ENCODE results near the gene LARP7. TPM values are rescaled to one million over a fixed set of nuclear protein-coding genes. Genes with fewer than 3 reads are reported as not detected.
"Not testable (repeated sequence)": the region's sequence is repeated elsewhere in the genome, so short reads cannot be mapped to it uniquely, and the experiment has no call there.

Gene LARP7
- 100 to 1,000 TPM in 3 of 4 donors, 10 to 100 TPM in 1; 88.2 to 127 (median 116) TPM for polyA plus RNA-seq (ENCODE audit: insufficient read length in 4 of 4)

- DNase-seq (ENCODE audit: low read depth in 4 of 4, low spot score in 2 of 4), result peak; percentile 98 to 99 (median 98)
Observed at GRCh38 chr4:112636688-112637551, at the start of gene LARP7, which contains the start of gene ZGRF1. Gene LARP7 (plus strand): TSS chr4:112637143. CDS start chr4:112644670, 7,527 bp downstream. Gene ZGRF1 (minus strand): TSS chr4:112636909. CDS start chr4:112633176, 3,733 bp downstream.

GRCh38 chr4:112589206-112589605 lies 47.7 kb upstream of the LARP7 start:
- no peak for DNase-seq (ENCODE audit: low read depth in 4 of 4, low spot score in 2 of 4)

- no peak for DNase-seq (ENCODE audit: low read depth in 4 of 4, low spot score in 2 of 4)
Observed at GRCh38 chr4:112591593-112591992, 45.4 kb upstream of the LARP7 start.

GRCh38 chr4:112592717-112593116 lies 44.2 kb upstream of the LARP7 start:
- DNase-seq (ENCODE audit: low read depth in 4 of 4, low spot score in 2 of 4), result no peak

GRCh38 chr4:112593438-112594133 lies 43.4 kb upstream of the LARP7 start:
- DNase-seq (ENCODE audit: low read depth in 4 of 4, low spot score in 2 of 4), result no peak

GRCh38 chr4:112594993-112595392 lies 42.0 kb upstream of the LARP7 start:
- DNase-seq (ENCODE audit: low read depth in 4 of 4, low spot score in 2 of 4), result no peak

GRCh38 chr4:112604589-112604988 lies 32.4 kb upstream of the LARP7 start:
- DNase-seq (ENCODE audit: low read depth in 4 of 4, low spot score in 2 of 4), result peak in 2 of 4 donors; percentile 24 to 45

- DNase-seq (ENCODE audit: low read depth in 4 of 4, low spot score in 2 of 4), result not testable (repeated sequence)
Observed at GRCh38 chr4:112612814-112613213, 24.1 kb upstream of the LARP7 start.

GRCh38 chr4:112616984-112617383 lies 20.0 kb upstream of the LARP7 start:
- DNase-seq (ENCODE audit: low read depth in 4 of 4, low spot score in 2 of 4), result no peak

- no peak for DNase-seq (ENCODE audit: low read depth in 4 of 4, low spot score in 2 of 4)
Observed at GRCh38 chr4:112626228-112626627, 10.7 kb upstream of the LARP7 start.

- peak in 1 of 4 donors; percentile 23 for DNase-seq (ENCODE audit: low read depth in 4 of 4, low spot score in 2 of 4)
Observed at GRCh38 chr4:112633477-112634235, 3.3 kb upstream of the LARP7 start.

GRCh38 chr4:112637552-112637866 lies 566 bp downstream of the LARP7 start:
- DNase-seq (ENCODE audit: low read depth in 4 of 4, low spot score in 2 of 4), result no peak

GRCh38 chr4:112642526-112642925 lies 5.6 kb downstream of the LARP7 start:
- DNase-seq (ENCODE audit: low read depth in 4 of 4, low spot score in 2 of 4), result no peak

- DNase-seq (ENCODE audit: low read depth in 4 of 4, low spot score in 2 of 4), result not testable (repeated sequence)
Observed at GRCh38 chr4:112644595-112645535, 7.9 kb downstream of the LARP7 start.

GRCh38 chr4:112645541-112646329 lies 8.8 kb downstream of the LARP7 start:
- no peak for DNase-seq (ENCODE audit: low read depth in 4 of 4, low spot score in 2 of 4)

GRCh38 chr4:112646632-112647537 lies 9.9 kb downstream of the LARP7 start:
- no peak for DNase-seq (ENCODE audit: low read depth in 4 of 4, low spot score in 2 of 4)

- no peak for DNase-seq (ENCODE audit: low read depth in 4 of 4, low spot score in 2 of 4)
Observed at GRCh38 chr4:112647785-112648184, 10.8 kb downstream of the LARP7 start.
